Body of pancreas (tissue), 4 donors: ENCODE results near the gene MLPH.

ENCODE experiments used
- POLR2A ChIP-seq, 3 donors: fragments of 450-650 bp; IDR thresholded peaks; one replicate each; pipeline ENCODE4 v1.6.1; 2016; ENCODE audit warnings: antibody characterized with exemption in 3 of 3, mild to moderate bottlenecking in 2 of 3
- TF ChIP-seq, protein P1 (sequence below), 7 experiments: fragments of 450-650 bp in 4 of 7; fragments of 200-600 bp in 3 of 7; sonication (generic) in 3 of 7; IDR thresholded peaks; one replicate each; pipeline ENCODE4 v1.5.1; 2016 to 2019; ENCODE audit warnings: antibody characterized with exemption in 7 of 7

DNA sequence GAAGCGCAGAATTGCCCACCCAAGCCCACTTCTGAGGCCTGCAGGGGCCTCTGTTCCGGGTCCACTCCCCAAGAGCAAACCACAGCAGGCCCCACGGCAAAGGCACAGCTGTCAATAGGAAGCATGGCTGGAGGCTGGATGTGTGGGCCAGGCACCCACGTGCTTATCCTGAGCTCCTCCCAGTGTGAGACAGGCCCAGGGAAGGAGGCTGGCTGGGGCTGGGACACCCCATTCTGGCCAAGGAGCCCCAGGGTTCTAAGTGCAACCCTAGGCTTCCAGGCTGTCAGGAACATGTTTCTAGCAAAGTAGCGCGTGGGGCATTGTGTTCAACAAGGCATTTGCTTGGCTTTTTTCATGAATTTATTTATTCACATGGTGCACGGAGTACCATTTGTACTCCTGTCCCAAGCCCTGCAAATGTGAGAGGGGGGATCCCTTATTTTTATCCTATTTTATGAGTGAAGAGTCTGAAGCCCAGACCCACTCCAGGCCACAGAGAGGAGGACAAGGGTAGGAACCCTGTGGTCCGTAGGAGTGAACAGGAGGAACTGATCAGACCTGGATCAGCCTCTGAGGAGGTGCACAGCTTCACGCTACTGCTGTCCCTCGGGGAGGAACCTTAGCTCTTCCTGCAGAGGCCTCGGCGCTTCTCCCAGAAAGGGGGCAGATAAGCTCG lies 109.6 kb downstream of the MLPH start:
- TF ChIP-seq, protein P1, sequence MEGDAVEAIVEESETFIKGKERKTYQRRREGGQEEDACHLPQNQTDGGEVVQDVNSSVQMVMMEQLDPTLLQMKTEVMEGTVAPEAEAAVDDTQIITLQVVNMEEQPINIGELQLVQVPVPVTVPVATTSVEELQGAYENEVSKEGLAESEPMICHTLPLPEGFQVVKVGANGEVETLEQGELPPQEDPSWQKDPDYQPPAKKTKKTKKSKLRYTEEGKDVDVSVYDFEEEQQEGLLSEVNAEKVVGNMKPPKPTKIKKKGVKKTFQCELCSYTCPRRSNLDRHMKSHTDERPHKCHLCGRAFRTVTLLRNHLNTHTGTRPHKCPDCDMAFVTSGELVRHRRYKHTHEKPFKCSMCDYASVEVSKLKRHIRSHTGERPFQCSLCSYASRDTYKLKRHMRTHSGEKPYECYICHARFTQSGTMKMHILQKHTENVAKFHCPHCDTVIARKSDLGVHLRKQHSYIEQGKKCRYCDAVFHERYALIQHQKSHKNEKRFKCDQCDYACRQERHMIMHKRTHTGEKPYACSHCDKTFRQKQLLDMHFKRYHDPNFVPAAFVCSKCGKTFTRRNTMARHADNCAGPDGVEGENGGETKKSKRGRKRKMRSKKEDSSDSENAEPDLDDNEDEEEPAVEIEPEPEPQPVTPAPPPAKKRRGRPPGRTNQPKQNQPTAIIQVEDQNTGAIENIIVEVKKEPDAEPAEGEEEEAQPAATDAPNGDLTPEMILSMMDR (IDR thresholded peaks at IDR 0.05) = no peak
- no peak for TF ChIP-seq POLR2A (IDR thresholded peaks at IDR 0.05)
